ENCODE measurements around the gene ACP6.

GRCh38 chr1:147651466-147651865, 18.9 kb downstream of the ACP6 start:
- no peak for TF ChIP-seq CHD4 (IDR thresholded peaks at IDR 0.05)
- no peak for TF ChIP-seq FOS (IDR thresholded peaks at IDR 0.05; ENCODE audit: borderline replicate concordance, extremely low read depth, insufficient read length)
- TF ChIP-seq POLR2A (IDR thresholded peaks at IDR 0.05; ENCODE audit: low read depth, low read length) = no peak
- TF ChIP-seq CTCF (IDR thresholded peaks at IDR 0.05 in 2 of 3, conservative IDR thresholded peaks at IDR 0.05 in 1 of 3; ENCODE audit: control insufficient read depth in 2 of 3, extremely low read depth in 1 of 3, insufficient read depth in 1 of 3, low read depth in 3 of 3, low read length in 3 of 3) = no peak
- no peak for TF ChIP-seq RFX5 (IDR thresholded peaks at IDR 0.05; ENCODE audit: low read depth, low read length)
- no peak for TF ChIP-seq MTA3 (IDR thresholded peaks at IDR 0.05; ENCODE audit: borderline replicate concordance, low read length)
- TF ChIP-seq YY1 (IDR thresholded peaks at IDR 0.05; ENCODE audit: low read depth, low read length) = no peak
- TF ChIP-seq KDM1A (IDR thresholded peaks at IDR 0.05; ENCODE audit: borderline replicate concordance) = no peak
- no peak for TF ChIP-seq PML (IDR thresholded peaks at IDR 0.05; ENCODE audit: low read length)
- no peak for TF ChIP-seq TCF3 (IDR thresholded peaks at IDR 0.05; ENCODE audit: borderline replicate concordance, insufficient read depth, low read depth, low read length)
- no peak for TF ChIP-seq ELK1 (IDR thresholded peaks at IDR 0.05; ENCODE audit: low read depth, low read length)
